ENCODE results near the gene RIBC2. TPM values are rescaled to one million over a fixed set of nuclear protein-coding genes. Genes with fewer than 3 reads are reported as not detected.

Gene RIBC2
- total RNA-seq = 1 to 10 TPM in 1 of 2 donors, not detected in 1; 1.5 TPM
- under 1 TPM in 1 of 2 donors, not detected in 1; 0.25 TPM for polyA plus RNA-seq

DNA sequence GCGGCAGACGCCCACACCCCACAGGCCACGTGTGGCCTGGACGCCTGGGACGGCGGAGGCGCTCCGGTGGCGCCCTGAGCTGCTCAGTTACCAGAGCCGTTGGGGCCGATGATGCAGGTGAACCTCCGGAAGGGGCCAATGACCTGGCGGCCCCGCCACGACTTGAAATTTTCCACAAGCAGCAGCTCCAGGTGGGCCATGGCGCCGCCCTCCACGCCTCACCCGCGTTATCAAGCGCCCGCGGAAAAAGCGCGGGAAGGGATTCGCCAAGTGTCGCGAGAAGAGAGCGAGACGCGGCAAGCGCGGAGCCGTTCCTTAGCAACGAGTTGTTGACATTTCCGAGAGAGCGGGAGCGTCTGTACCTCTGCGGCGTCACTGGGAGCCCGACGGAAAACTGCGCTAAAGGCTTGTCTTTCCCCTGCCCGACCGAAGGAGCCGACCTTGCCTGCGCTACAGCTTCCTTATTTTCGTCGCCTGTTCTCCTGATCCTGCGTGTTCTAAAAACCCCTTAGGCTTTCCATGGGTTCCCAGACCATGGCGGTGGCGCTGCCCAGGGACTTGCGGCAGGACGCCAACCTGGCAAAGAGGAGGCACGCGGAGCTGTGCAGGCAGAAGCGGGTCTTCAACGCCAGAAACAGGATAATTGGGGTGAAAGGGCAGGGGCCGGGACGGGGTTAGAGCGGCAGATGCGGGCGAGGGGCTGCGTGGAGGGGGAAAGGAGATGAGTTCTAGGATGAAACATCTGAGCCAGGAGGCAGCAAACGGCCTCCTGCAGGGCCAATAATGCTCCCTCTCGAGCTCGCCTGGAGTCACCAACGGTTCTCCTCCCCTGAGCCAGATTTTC, at the start of gene RIBC2, which contains the start of gene SMC1B:
Gene RIBC2, plus strand, starts transcription at position 326 of the 844 bp plus-strand sequence. Its CDS starts 194 bp downstream, at position 520.
Gene SMC1B, minus strand, starts transcription at position 232 of the 844 bp plus-strand sequence. Its CDS starts 32 bp downstream, at position 200.
- Histone ChIP-seq H3K36me3 (ENCODE audit: control insufficient read depth in 4 of 4, insufficient read depth in 3 of 4, low read depth in 1 of 4, low read length in 3 of 4) (no peaks in the 10 kb centered on the region), H3K4me1 (ENCODE audit: control insufficient read depth in 4 of 4, insufficient read depth in 4 of 4, low read length in 3 of 4) (peaks cover 4 to 9% (median 6%) of the 10 kb centered on the region in 4 donors), H3K27me3 (ENCODE audit: control insufficient read depth in 4 of 4, insufficient read depth in 4 of 4, low read length in 3 of 4) (peaks cover 0 to 3% (median 0%) of the 10 kb centered on the region in 4 donors), H3K27ac (ENCODE audit: low read depth in 1 of 2, low read length in 2 of 2) (no peak within 1 kb of the TSS), H3K4me3 (ENCODE audit: low read depth in 1 of 3, low read length in 3 of 3) (peak within 1 kb of the TSS; percentile 38 to 41 (median 38)), H3K9me3 (ENCODE audit: control insufficient read depth in 4 of 4, low read length in 3 of 4) (no peaks in the 10 kb centered on the region), H3K9ac (ENCODE audit: low read depth in 1 of 2, low read length in 2 of 2) (no peak within 1 kb of the TSS)
- 10% methylated on average over 68 of the region's 68 CpGs for WGBS
- DNase-seq (ENCODE audit: low spot score) = peak; percentile 83
- TF ChIP-seq EGR1 (IDR thresholded peaks at IDR 0.05; ENCODE audit: low read depth in 2 of 2) (no peak), FOXA1 (IDR thresholded peaks at IDR 0.05) (no peak), YY1 (IDR thresholded peaks at IDR 0.05) (no peak), NR2F2 (IDR thresholded peaks at IDR 0.05) (no peak), JUND (IDR thresholded peaks at IDR 0.05) (no peak), SP1 (IDR thresholded peaks at IDR 0.05) (no peak), MAX (IDR thresholded peaks at IDR 0.05) (peak; percentile 10), RAD21 (IDR thresholded peaks at IDR 0.05) (peak; percentile 19 to 25), FOXA2 (IDR thresholded peaks at IDR 0.05) (peak; percentile 56), HNF4G (IDR thresholded peaks at IDR 0.05) (no peak), HNF4A (conservative IDR thresholded peaks at IDR 0.05) (no peak), RXRA (IDR thresholded peaks at IDR 0.05) (no peak), TAF1 (conservative IDR thresholded peaks at IDR 0.05) (no peak), REST (IDR thresholded peaks at IDR 0.05) (no peak)
- TF ChIP-seq, protein P1, sequence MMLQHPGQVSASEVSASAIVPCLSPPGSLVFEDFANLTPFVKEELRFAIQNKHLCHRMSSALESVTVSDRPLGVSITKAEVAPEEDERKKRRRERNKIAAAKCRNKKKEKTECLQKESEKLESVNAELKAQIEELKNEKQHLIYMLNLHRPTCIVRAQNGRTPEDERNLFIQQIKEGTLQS (IDR thresholded peaks at IDR 0.05) = no peak
- TF ChIP-seq, protein P2, sequence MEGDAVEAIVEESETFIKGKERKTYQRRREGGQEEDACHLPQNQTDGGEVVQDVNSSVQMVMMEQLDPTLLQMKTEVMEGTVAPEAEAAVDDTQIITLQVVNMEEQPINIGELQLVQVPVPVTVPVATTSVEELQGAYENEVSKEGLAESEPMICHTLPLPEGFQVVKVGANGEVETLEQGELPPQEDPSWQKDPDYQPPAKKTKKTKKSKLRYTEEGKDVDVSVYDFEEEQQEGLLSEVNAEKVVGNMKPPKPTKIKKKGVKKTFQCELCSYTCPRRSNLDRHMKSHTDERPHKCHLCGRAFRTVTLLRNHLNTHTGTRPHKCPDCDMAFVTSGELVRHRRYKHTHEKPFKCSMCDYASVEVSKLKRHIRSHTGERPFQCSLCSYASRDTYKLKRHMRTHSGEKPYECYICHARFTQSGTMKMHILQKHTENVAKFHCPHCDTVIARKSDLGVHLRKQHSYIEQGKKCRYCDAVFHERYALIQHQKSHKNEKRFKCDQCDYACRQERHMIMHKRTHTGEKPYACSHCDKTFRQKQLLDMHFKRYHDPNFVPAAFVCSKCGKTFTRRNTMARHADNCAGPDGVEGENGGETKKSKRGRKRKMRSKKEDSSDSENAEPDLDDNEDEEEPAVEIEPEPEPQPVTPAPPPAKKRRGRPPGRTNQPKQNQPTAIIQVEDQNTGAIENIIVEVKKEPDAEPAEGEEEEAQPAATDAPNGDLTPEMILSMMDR (IDR thresholded peaks at IDR 0.05; ENCODE audit: low read depth, low read length, missing input control) = no peak
- TF ChIP-seq, protein P3, sequence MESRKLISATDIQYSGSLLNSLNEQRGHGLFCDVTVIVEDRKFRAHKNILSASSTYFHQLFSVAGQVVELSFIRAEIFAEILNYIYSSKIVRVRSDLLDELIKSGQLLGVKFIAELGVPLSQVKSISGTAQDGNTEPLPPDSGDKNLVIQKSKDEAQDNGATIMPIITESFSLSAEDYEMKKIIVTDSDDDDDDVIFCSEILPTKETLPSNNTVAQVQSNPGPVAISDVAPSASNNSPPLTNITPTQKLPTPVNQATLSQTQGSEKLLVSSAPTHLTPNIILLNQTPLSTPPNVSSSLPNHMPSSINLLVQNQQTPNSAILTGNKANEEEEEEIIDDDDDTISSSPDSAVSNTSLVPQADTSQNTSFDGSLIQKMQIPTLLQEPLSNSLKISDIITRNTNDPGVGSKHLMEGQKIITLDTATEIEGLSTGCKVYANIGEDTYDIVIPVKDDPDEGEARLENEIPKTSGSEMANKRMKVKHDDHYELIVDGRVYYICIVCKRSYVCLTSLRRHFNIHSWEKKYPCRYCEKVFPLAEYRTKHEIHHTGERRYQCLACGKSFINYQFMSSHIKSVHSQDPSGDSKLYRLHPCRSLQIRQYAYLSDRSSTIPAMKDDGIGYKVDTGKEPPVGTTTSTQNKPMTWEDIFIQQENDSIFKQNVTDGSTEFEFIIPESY (IDR thresholded peaks at IDR 0.05) = peak; percentile 99
